ENCODE data around the gene THEM4.
"Not testable (repeated sequence)": the region's sequence is repeated elsewhere in the genome, so short reads cannot be mapped to it uniquely, and the experiment has no call there.

Gene THEM4

DNA sequence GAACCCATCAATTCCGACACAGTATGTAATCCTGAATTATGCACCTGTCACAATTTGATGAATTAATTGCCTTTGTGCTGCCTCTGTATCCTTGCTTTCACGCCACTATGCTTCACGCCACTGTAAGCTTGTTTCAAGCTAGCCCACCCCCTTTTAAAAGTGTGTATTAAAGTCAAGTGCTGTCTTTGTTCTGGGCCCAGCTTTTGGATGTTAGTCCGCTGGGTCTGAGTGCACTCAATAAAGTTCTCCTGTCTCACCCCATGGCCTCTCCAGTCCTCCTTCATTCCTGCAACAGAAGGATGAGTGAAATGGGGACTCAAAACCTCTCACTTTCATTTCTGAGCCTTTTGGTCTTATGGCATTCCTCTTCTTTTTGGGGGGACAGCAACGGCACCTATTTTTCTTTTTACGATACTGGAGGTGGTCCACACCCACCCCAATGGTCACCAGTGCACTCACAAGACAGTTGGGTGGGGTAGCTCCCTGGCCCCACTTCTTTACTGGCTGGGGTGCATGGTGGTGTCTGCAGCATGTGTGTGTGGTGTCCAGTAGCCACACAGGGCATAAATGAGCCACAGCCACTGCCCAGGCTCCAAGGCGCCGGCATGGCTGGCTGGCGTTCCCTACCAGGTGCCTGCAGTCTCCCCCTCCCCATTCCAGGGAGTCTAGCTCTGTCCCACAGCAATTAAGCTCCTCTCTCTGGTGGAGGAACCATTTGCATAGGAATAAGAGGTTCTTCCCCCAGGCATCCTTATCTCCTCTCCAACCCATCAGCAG lies 1.8 kb downstream of the THEM4 start:
- in situ Hi-C loops (cut with MboI; ENCODE audit: low pct_unique_long_range_greater_than_20kb, low sequenced_read_pairs, unreplicated experiment), result no loop called here
- DNase-seq (ENCODE audit: low spot score), result no peak

DNA sequence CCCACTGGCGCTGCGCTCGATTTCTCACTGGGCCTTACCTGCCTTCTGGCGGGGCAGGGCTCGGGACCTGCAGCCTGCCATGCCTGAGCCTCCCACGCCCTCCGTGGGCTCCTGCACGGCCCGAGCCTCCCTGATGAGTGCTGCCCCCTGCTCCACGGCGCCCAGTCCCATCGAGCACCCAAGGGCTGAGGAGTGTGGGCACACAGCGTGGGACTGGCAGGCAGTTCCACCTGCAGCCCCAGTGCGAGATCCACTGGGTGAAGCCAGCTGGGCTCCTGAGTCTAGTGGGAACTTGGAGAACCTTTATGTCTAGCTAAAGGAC lies 3.0 kb downstream of the THEM4 start:
- in situ Hi-C loops (cut with MboI; ENCODE audit: low pct_unique_long_range_greater_than_20kb, low sequenced_read_pairs, unreplicated experiment); DNase-seq (ENCODE audit: low spot score): not testable (repeated sequence)

More for the DNA sequence above, 1.8 kb downstream of the THEM4 start:
- TF ChIP-seq CTCF (IDR thresholded peaks at IDR 0.05; ENCODE audit: extremely low read depth, insufficient read depth, missing control alignments), result no peak

- in situ Hi-C loops (cut with MboI; ENCODE audit: low pct_unique_long_range_greater_than_20kb, low sequenced_read_pairs, unreplicated experiment), result not testable (repeated sequence)
These were observed 3.6 kb downstream of the THEM4 start for GRCh38 chr1:151905443-151906323.

DNA sequence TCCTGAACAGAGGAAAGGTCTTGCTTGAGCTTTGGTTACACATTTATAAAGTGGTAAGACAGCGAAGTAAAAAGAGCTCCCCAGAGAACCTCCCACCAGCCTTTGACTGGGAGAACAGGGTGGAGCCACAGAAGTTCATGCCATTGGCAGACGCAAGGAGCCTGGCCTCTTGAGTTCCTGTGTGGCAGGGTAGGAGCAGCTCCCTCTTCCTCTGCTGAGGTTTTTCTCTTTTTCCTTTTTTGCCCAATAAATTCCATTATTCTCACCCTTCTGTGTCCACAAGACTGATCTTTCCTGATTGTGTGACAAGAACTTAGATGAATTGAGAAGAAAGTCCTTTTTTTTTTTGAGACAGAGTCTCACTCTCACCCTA lies 4.3 kb downstream of the THEM4 start:
- in situ Hi-C loops (cut with MboI; ENCODE audit: low pct_unique_long_range_greater_than_20kb, low sequenced_read_pairs, unreplicated experiment), result no loop called here
- no peak for TF ChIP-seq CTCF (IDR thresholded peaks at IDR 0.05; ENCODE audit: extremely low read depth, insufficient read depth, missing control alignments)
- no peak for DNase-seq (ENCODE audit: low spot score)

More at GRCh38 chr1:151905443-151906323, 3.6 kb downstream of the THEM4 start:
- DNase-seq (ENCODE audit: low spot score), result not testable (repeated sequence)

- in situ Hi-C loops (cut with MboI; ENCODE audit: low pct_unique_long_range_greater_than_20kb, low sequenced_read_pairs, unreplicated experiment), result no loop called here
- TF ChIP-seq CTCF (IDR thresholded peaks at IDR 0.05; ENCODE audit: extremely low read depth, insufficient read depth, missing control alignments), result no peak
- DNase-seq (ENCODE audit: low spot score), result no peak
These were observed 6.5 kb downstream of the THEM4 start for GRCh38 chr1:151902858-151903257.

GRCh38 chr1:151900804-151901203 lies 8.5 kb downstream of the THEM4 start:
- in situ Hi-C loops (cut with MboI; ENCODE audit: low pct_unique_long_range_greater_than_20kb, low sequenced_read_pairs, unreplicated experiment), result not testable (repeated sequence)

DNA sequence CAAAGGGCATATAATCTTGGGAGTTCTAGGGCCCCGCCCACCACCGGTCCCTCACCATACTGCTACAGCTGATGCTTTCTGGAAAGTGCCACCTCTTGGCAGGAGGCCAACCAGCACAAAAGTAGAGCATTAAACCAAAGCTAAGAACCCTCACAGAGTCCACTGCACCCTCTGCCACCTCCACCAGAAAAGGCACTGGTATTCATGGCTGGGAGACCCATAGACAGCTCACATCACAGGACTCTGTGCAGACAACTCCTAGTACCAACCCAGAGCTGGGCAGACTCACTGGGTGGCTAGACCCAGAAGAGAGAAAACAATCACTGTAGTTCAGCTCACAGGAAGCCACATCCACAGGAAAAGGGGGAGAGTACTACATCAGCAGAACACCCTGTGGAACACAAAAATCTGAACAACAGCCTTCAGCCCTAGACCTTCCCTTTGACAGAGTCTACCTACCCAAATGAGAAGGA lies 10.8 kb downstream of the THEM4 start:
- no peak for TF ChIP-seq CTCF (IDR thresholded peaks at IDR 0.05; ENCODE audit: extremely low read depth, insufficient read depth, missing control alignments)
- DNase-seq (ENCODE audit: low spot score), result no peak
- in situ Hi-C loops (cut with MboI; ENCODE audit: low pct_unique_long_range_greater_than_20kb, low sequenced_read_pairs, unreplicated experiment), result no loop called here

More at GRCh38 chr1:151900804-151901203, 8.5 kb downstream of the THEM4 start:
- DNase-seq (ENCODE audit: low spot score), result not testable (repeated sequence)

GRCh38 chr1:151897991-151898431 lies 11.3 kb downstream of the THEM4 start:
- in situ Hi-C loops (cut with MboI; ENCODE audit: low pct_unique_long_range_greater_than_20kb, low sequenced_read_pairs, unreplicated experiment), result no loop called here
- DNase-seq (ENCODE audit: low spot score), result no peak
- TF ChIP-seq CTCF (IDR thresholded peaks at IDR 0.05; ENCODE audit: extremely low read depth, insufficient read depth, missing control alignments), result no peak
